Muscle layer of duodenum (tissue), 2 donors: ENCODE results near the gene E2F3.
A peak's percentile ranks its signal among the peaks of the same experiment; 100 is the strongest.

Source experiments
- H3K27ac ChIP-seq: one replicate; pipeline ENCODE4 v1.7.0; 2013; ENCODE audit warnings: mild to moderate bottlenecking, low read length
- H3K27me3 ChIP-seq: one replicate; pipeline ENCODE4 v1.7.0; 2013; ENCODE audit warnings: low read depth, mild to moderate bottlenecking, control low read depth, low read length
- H3K36me3 ChIP-seq, 2 donors: one replicate each; pipeline ENCODE4 v1.7.0; 2013; ENCODE audit warnings: low read length in 2 of 2, control low read depth in 1 of 2, mild to moderate bottlenecking in 1 of 2; ENCODE audit not compliant: insufficient read depth in 2 of 2, control insufficient read depth in 1 of 2
- H3K4me1 ChIP-seq, 2 donors: one replicate each; pipeline ENCODE4 v1.7.0; 2013; ENCODE audit warnings: low read length in 2 of 2, mild to moderate bottlenecking in 2 of 2, control low read depth in 1 of 2, moderate library complexity in 1 of 2; ENCODE audit not compliant: insufficient read depth in 2 of 2, control insufficient read depth in 1 of 2
- H3K4me3 ChIP-seq, 2 donors: one replicate each; pipeline ENCODE4 v1.7.0; 2013; ENCODE audit warnings: low read length in 2 of 2, low read depth in 1 of 2, mild to moderate bottlenecking in 1 of 2
- H3K9me3 ChIP-seq, 2 donors: one replicate each; pipeline ENCODE4 v1.7.0; 2013; ENCODE audit warnings: low read length in 2 of 2, control low read depth in 1 of 2, mild to moderate bottlenecking in 1 of 2; ENCODE audit not compliant: control insufficient read depth in 1 of 2
- donor health status: healthy.

The E2F3 gene

DNA sequence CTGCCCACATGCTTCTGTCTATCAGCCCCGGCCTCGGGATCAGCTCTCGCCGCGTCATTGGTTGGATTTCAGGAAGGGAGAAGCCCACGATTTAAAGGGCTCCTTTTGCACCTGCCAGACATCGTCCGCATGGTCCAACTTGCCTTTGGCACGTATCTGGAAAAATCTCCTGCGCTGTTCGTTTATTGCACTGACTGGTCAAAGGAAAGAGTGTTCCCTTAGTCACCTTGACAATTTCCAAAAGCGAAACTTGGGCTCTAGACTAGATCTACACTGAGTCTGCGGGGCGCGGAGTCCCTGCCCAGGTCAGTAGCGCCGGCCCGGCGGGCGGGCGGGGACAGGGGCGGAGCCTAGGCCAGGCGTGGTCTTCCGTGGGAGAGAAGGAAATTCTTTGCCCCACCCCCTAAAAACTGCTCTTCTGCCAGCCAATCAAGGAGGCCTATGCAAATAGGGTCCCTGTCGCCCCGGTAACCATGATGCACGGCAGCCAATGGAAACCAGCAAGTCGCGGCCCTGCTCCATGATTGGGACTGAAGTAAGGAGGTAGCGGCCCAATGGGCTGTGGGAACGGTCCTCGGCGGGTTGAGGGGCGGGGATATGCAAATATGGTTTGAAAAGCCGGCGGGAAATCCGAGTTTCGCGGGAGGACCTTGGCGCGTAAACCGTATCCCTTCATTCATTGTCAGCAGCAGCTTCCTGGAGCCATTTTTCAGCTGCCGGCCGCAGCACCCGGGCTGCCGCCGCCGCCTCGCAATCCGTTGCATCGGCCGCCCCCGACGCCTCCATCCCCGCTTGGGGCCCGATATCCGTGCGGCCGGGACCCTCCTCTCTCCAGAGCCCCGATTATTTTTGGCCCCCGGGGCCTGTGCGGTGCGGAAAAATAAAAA is at the start of gene E2F3:
E2F3 (plus strand) TSS at position 675 of the 887 bp plus-strand sequence. CDS start 354 bp downstream, outside the sequence.
- peaks cover 0 to 7% of the 10 kb centered on the region in 2 donors for H3K4me1 ChIP-seq
- H3K4me3 ChIP-seq, result peak within 1 kb of the TSS; percentile 77 to 96
- peaks cover 0 to 4% of the 10 kb centered on the region in 2 donors for H3K36me3 ChIP-seq
- H3K27me3 ChIP-seq, result no peaks in the 10 kb centered on the region
- peak within 1 kb of the TSS; percentile 88 for H3K27ac ChIP-seq
- H3K9me3 ChIP-seq, result no peaks in the 10 kb centered on the region

GRCh38 chr6:20352346-20352745 is 49.3 kb upstream of the E2F3 start:
- no peaks in the 10 kb centered on the region for H3K27me3 ChIP-seq
- no peak overlapping the region for H3K27ac ChIP-seq
- H3K4me3 ChIP-seq, result no peak overlapping the region
- H3K9me3 ChIP-seq, result peaks cover 0 to 5% of the 10 kb centered on the region in 2 donors
- H3K36me3 ChIP-seq, result no peaks in the 10 kb centered on the region
- H3K4me1 ChIP-seq, result no peaks in the 10 kb centered on the region

DNA sequence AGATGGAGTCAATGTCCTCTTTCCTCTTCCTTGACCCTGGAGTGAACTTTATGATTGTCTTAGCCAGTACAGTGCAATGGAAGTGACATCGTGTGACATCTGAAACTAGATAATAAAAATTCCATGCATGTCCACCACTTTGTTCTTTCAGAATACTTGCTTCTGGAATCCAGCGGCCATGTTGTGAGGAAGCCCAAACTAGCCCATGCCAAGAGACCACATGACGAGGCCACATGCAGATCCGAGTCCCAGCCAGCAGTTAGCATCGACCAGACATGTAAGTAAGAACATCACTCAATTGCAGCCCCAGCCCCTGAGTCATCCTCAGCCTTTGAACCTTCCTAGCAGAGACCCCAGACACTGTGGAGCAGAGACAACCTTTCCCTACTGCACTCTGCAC is 48.5 kb upstream of the E2F3 start:
- Histone ChIP-seq H3K9me3 (peaks cover 0 to 5% of the 10 kb centered on the region in 2 donors), H3K27ac (no peak overlapping the region), H3K27me3 (no peaks in the 10 kb centered on the region), H3K4me3 (no peak overlapping the region), H3K4me1 (no peaks in the 10 kb centered on the region), H3K36me3 (no peaks in the 10 kb centered on the region)

GRCh38 chr6:20354366-20354765 is 47.3 kb upstream of the E2F3 start:
- Histone ChIP-seq H3K4me1 (no peaks in the 10 kb centered on the region), H3K9me3 (peaks cover 0 to 5% of the 10 kb centered on the region in 2 donors), H3K27me3 (no peaks in the 10 kb centered on the region), H3K27ac (no peak overlapping the region), H3K4me3 (no peak overlapping the region), H3K36me3 (no peaks in the 10 kb centered on the region)

GRCh38 chr6:20360471-20361119 is 41.1 kb upstream of the E2F3 start:
- no peaks in the 10 kb centered on the region for H3K36me3 ChIP-seq
- H3K27me3 ChIP-seq, result no peaks in the 10 kb centered on the region
- H3K9me3 ChIP-seq, result no peaks in the 10 kb centered on the region
- H3K27ac ChIP-seq, result no peak overlapping the region
- no peak overlapping the region for H3K4me3 ChIP-seq
- no peaks in the 10 kb centered on the region for H3K4me1 ChIP-seq

GRCh38 chr6:20362623-20363022 is 39.1 kb upstream of the E2F3 start:
- H3K9me3 ChIP-seq, result no peaks in the 10 kb centered on the region
- no peaks in the 10 kb centered on the region for H3K4me1 ChIP-seq
- no peaks in the 10 kb centered on the region for H3K27me3 ChIP-seq
- no peaks in the 10 kb centered on the region for H3K36me3 ChIP-seq
- H3K27ac ChIP-seq, result no peak overlapping the region
- H3K4me3 ChIP-seq, result no peak overlapping the region

- Histone ChIP-seq H3K27ac (no peak overlapping the region), H3K27me3 (no peaks in the 10 kb centered on the region), H3K36me3 (no peaks in the 10 kb centered on the region), H3K4me1 (no peaks in the 10 kb centered on the region), H3K4me3 (no peak overlapping the region), H3K9me3 (no peaks in the 10 kb centered on the region)
Measured at GRCh38 chr6:20364327-20364726, 37.4 kb upstream of the E2F3 start.

- H3K9me3 ChIP-seq, result no peaks in the 10 kb centered on the region
- H3K4me3 ChIP-seq, result no peak overlapping the region
- H3K27ac ChIP-seq, result no peak overlapping the region
- H3K27me3 ChIP-seq, result no peaks in the 10 kb centered on the region
- no peaks in the 10 kb centered on the region for H3K4me1 ChIP-seq
- no peaks in the 10 kb centered on the region for H3K36me3 ChIP-seq
Measured at GRCh38 chr6:20365456-20365855, 36.2 kb upstream of the E2F3 start.

DNA sequence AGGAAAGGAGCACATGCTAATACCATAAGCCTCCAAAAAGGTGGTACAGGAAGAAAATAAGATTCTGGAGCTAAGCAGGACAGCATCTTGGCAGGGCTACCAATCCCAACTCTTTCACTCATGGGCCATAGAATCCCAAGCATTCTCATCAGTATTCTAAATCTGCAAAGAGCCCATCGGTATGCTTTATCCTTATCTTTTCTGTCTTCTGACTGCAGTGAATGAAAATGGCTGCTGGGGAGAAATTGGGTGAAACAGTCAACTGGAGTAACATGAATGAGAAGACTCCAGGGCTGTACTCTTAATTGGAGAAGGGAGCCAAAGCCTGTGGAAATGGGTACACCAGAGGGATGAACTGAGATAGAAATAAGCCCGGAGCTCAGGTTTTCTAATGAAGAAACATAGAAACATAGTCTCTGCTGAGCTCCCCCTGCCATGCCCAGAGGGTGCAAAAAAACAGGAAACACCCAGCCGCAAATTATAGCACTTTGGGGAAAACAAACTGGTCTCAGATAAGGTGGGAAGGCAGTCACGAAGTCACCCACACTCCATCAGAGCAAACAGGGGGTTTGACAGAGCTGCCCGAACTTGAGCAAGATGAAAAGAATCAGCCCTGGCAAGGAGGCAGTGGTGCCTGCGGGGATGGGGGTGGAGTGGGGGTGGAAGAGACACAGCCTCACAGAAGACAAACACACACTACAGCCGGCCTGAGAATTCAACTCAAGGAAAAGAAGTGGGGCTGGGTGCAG is 35.4 kb upstream of the E2F3 start:
- Histone ChIP-seq H3K9me3 (no peaks in the 10 kb centered on the region), H3K4me3 (no peak overlapping the region), H3K36me3 (no peaks in the 10 kb centered on the region), H3K27me3 (no peaks in the 10 kb centered on the region), H3K4me1 (no peaks in the 10 kb centered on the region), H3K27ac (no peak overlapping the region)

GRCh38 chr6:20367743-20368485 is 33.8 kb upstream of the E2F3 start:
- Histone ChIP-seq H3K4me3 (no peak overlapping the region), H3K27ac (no peak overlapping the region), H3K36me3 (no peaks in the 10 kb centered on the region), H3K9me3 (no peaks in the 10 kb centered on the region), H3K4me1 (no peaks in the 10 kb centered on the region), H3K27me3 (no peaks in the 10 kb centered on the region)

DNA sequence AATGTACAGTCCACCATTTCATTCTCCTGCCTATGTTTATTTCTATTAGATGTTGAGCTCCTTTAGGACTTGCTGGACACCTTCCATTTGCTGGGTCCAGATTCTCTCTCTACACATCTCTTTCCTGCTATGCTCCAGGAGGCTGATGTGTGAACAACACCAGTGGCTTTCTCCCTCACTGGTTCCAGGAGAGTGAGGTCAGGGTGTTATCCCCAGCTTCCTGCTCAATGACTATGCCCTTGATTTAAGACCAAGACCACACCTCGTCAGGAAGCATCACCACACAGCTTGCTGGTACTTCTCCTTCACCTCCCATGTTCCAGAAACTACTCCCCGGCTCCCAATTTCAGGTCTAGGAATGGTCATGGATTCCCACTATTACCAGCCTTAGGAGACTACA is 31.3 kb upstream of the E2F3 start:
- Histone ChIP-seq H3K27me3 (no peaks in the 10 kb centered on the region), H3K27ac (no peak overlapping the region), H3K9me3 (no peaks in the 10 kb centered on the region), H3K36me3 (no peaks in the 10 kb centered on the region), H3K4me1 (no peaks in the 10 kb centered on the region), H3K4me3 (no peak overlapping the region)
